Gastrocnemius medialis (tissue), 4 donors: ENCODE data around the gene CYBA. TPM values are rescaled to one million over a fixed set of nuclear protein-coding genes. Genes with fewer than 3 reads are reported as not detected.

Experiments
- ATAC-seq, 2 donors: fragments of 150-250 bp; one replicate each; pipeline ENCODE4 v1.9.1; 2016
- DNase-seq, 2 donors: peaks; one replicate each; pipeline ENCODE4 v3.0.0-alpha.2; 2019
- H3K27ac ChIP-seq, 4 donors: fragments of 200-600 bp; sonication (generic); 1 replicate in 1 of 4; 2 replicates in 3 of 4; pipeline ENCODE4 v1.5.1; 2016 to 2018; ENCODE audit warnings: mild to moderate bottlenecking in 2 of 4, moderate library complexity in 1 of 4
- H3K27me3 ChIP-seq, 3 donors: fragments of 200-600 bp; sonication (generic) in 2 of 3; 1 replicate in 1 of 3; 2 replicates in 2 of 3; pipeline versions ENCODE4 v1.5.1 to v1.6.0; 2016 to 2019; ENCODE audit warnings: mild to moderate bottlenecking in 1 of 3, moderate library complexity in 1 of 3
- H3K36me3 ChIP-seq, 2 donors: fragments of 200-600 bp; sonication (generic) in 1 of 2; one replicate each; pipeline ENCODE4 v1.5.1; 2017 to 2018
- H3K4me1 ChIP-seq, 2 donors: fragments of 200-600 bp; sonication (generic) in 1 of 2; one replicate each; pipeline ENCODE4 v1.5.1; 2016 to 2017; ENCODE audit warnings: mild to moderate bottlenecking in 2 of 2
- H3K4me3 ChIP-seq, 4 donors: fragments of 200-600 bp; sonication (generic) in 3 of 4; 1 replicate in 1 of 4; 2 replicates in 3 of 4; pipeline ENCODE4 v1.5.1; 2016 to 2019; ENCODE audit warnings: mild to moderate bottlenecking in 2 of 4
- H3K9me3 ChIP-seq, 3 donors: fragments of 200-600 bp; sonication (generic) in 2 of 3; 1 replicate in 1 of 3; 2 replicates in 2 of 3; pipeline ENCODE4 v1.5.1; 2016 to 2019
- POLR2A ChIP-seq, 2 donors: fragments of 450-650 bp; IDR thresholded peaks; one replicate each; pipeline ENCODE4 v1.6.1; 2017; ENCODE audit warnings: antibody characterized with exemption in 2 of 2, mild to moderate bottlenecking in 2 of 2, moderate library complexity in 2 of 2
- in situ Hi-C, 4 donors: fragments of 200-750 bp; cut with MboI; loops; one replicate each; pipeline versions ENCODE4 v1.15.0 to v1.8.0; 2017; ENCODE audit warnings: low sequenced_read_pairs in 4 of 4
- intact Hi-C: fragments of 100-400 bp; cut with DNase I; formaldehyde crosslinking; loops from one replicate; pipeline ENCODE4 v1.15.1; 2023; ENCODE audit warnings: low total_unique reads
- total RNA-seq, 4 donors: library from RNA; depleted of rRNA; stranded (reverse); fragments of >200 nt; gene quantifications; one replicate each; pipeline versions ENCODE4 v1.1.0 to v1.2.3, GENCODE V29; 2016
- TF ChIP-seq, protein P1 (sequence below), 5 experiments: fragments of 450-650 bp in 3 of 5; fragments of 200-600 bp in 2 of 5; sonication (generic) in 2 of 5; IDR thresholded peaks in 4 of 5; conservative IDR thresholded peaks in 1 of 5; 1 replicate in 4 of 5; 2 replicates in 1 of 5; pipeline ENCODE4 v1.5.1; 2016 to 2019; ENCODE audit warnings: antibody characterized with exemption in 5 of 5, mild to moderate bottlenecking in 3 of 5, moderate library complexity in 3 of 5

CYBA gene
- total RNA-seq, 4 donors from 2014 or later: 5.1 to 33.2 (median 28.7) TPM

DNA sequence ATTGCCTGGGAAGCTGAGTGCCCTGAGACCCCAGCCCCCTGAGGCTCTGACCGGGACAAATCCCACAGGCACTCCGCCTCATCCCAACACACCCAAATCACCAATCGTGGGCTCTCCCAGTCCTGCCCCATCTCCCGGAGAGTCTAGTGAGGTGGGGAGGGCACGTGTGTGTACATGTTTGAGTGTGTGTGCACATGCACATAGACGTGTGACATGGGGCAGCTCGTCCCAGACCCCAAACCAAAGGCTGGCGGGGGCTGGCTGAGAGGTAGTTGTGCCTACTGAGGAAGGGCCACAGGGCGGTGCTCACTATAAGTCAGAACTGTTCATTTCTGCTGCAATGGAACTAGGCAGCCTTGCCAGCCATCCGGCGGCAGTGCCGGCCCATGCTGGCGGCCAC lies 26.9 kb upstream of the CYBA start:
- ATAC-seq (no peak), DNase-seq (no peak)
- Histone ChIP-seq H3K9me3 (no peaks in the 10 kb centered on the region), H3K27ac (peak overlapping the region in 1 of 4 donors; percentile 75), H3K36me3 (no peaks in the 10 kb centered on the region), H3K4me1 (peaks cover 41 to 53% of the 10 kb centered on the region in 2 donors), H3K4me3 (no peak overlapping the region), H3K27me3 (no peaks in the 10 kb centered on the region)
- intact Hi-C loops: no loop called here
- in situ Hi-C loops: no loop called here
- TF ChIP-seq POLR2A (IDR thresholded peaks at IDR 0.05): no peak
- TF ChIP-seq, protein P1, sequence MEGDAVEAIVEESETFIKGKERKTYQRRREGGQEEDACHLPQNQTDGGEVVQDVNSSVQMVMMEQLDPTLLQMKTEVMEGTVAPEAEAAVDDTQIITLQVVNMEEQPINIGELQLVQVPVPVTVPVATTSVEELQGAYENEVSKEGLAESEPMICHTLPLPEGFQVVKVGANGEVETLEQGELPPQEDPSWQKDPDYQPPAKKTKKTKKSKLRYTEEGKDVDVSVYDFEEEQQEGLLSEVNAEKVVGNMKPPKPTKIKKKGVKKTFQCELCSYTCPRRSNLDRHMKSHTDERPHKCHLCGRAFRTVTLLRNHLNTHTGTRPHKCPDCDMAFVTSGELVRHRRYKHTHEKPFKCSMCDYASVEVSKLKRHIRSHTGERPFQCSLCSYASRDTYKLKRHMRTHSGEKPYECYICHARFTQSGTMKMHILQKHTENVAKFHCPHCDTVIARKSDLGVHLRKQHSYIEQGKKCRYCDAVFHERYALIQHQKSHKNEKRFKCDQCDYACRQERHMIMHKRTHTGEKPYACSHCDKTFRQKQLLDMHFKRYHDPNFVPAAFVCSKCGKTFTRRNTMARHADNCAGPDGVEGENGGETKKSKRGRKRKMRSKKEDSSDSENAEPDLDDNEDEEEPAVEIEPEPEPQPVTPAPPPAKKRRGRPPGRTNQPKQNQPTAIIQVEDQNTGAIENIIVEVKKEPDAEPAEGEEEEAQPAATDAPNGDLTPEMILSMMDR (IDR thresholded peaks at IDR 0.05 in 4 of 5, conservative IDR thresholded peaks at IDR 0.05 in 1 of 5): no peak

DNA sequence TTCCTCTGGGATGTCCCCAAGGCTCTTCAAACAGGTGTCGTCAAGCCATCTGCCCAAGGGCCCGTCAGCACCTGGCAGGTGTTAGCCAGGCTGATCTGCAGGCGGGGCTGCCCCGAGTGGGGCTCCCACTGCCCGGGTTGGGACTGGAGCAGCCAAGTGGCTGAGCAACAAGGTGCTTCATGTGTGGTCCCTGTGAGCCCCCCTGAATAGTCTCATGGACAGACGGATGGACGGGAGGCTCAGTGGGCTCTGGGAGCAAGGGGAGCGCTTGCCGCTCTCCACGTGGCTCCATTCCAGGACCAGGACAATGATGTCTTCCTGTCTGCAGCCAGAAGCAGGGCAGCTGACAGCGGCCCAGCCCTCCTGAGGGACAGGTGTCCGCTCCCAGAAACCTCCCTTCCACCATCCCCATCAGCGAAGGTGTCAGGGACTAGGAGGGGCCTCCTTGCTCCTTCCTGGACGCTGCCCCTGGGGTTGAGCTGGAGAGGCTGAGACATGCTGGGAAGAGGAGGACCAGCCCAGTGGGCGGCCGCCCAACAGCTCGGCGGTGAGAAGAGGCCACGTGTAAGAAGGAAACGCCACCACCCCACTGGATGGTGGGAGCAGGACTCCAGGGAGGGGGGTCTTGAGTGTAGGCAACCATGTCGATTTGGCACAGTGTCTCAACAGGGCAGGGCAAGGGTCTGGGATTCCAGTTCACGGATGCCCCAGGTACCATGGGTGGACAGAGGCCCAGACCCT lies 25.8 kb upstream of the CYBA start:
- TF ChIP-seq, protein P1 (IDR thresholded peaks at IDR 0.05 in 4 of 5, conservative IDR thresholded peaks at IDR 0.05 in 1 of 5): no peak
- TF ChIP-seq POLR2A (IDR thresholded peaks at IDR 0.05): no peak
- H3K4me1 ChIP-seq: peaks cover 41 to 57% of the 10 kb centered on the region in 2 donors
- ATAC-seq (no peak), DNase-seq (no peak)
- no peak overlapping the region for H3K4me3 ChIP-seq
- H3K27ac ChIP-seq: peak overlapping the region in 2 of 4 donors; percentile 75 to 83
- intact Hi-C loops (no loop called here), in situ Hi-C loops (no loop called here)
- H3K36me3 ChIP-seq: no peaks in the 10 kb centered on the region
- H3K27me3 ChIP-seq: no peaks in the 10 kb centered on the region
- no peaks in the 10 kb centered on the region for H3K9me3 ChIP-seq

DNA sequence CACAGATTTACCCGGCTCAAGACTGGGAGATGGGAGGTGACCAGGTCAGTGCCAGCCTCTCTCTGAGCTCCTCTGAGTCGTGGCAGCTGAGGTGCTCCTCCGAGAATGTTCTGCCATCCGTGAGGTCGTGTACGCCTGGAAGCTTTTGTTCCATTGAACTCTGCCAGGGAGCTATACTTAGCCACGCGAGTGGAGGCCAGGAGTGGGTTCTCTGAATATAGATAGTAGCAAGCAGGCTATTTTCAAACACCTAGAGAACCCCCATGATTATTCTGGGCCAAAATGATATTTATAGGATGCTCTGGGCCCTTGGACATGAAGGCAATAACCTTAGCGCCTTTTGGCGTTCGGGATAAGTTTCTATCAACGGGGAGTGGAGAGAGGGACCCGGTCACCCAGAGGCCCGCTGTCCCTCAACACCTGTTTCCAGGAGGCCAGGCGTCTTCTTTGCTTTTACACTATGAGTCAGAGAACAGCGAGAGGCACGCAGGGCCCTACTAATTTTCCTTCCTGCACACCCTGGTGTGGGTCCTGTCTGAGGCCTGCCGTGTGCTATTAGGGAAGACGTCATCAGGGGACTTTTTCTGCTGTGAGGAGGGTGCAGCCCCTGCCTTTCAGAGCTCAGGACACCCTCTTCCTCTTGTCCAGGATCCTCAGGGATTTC lies 23.0 kb upstream of the CYBA start:
- in situ Hi-C loops: no loop called here
- Histone ChIP-seq H3K9me3 (no peaks in the 10 kb centered on the region), H3K27ac (peak overlapping the region; percentile 75 to 84 (median 82)), H3K4me3 (peak overlapping the region in 1 of 4 donors; percentile 2), H3K27me3 (no peaks in the 10 kb centered on the region), H3K36me3 (no peaks in the 10 kb centered on the region), H3K4me1 (peaks cover 46 to 57% of the 10 kb centered on the region in 2 donors)
- peak; percentile 39 to 66 for DNase-seq
- peak in 1 of 2 donors; percentile 16 for TF ChIP-seq POLR2A (IDR thresholded peaks at IDR 0.05)
- TF ChIP-seq, protein P1 (IDR thresholded peaks at IDR 0.05 in 4 of 5, conservative IDR thresholded peaks at IDR 0.05 in 1 of 5): no peak
- intact Hi-C loops: loop anchor here (1.0 kb wide), 1 partner anchor 12 kb away; the partner anchor contains the start of gene SNAI3
- ATAC-seq: peak; percentile 79 to 85

DNA sequence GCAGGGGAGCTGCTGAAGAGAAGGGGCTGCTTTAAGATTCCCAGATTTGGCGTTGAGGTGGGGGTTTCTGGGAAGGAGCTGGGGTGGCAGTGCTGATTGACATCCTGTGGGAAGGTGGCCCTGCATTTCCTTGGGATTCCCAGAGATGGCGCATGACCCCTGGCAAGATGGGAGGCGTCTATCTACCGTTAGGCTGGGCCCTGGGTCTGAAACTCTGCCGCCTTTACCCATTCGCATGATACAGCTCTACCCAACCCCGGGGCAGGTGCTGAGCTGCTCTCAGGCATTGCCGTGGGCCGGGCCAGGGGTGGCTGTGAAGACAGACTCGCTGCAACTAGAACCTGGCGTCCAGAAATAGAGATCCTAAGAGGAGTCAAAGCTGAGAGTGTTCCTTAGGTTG lies 21.9 kb upstream of the CYBA start:
- Histone ChIP-seq H3K4me3 (no peak overlapping the region), H3K27me3 (no peaks in the 10 kb centered on the region), H3K9me3 (no peaks in the 10 kb centered on the region), H3K36me3 (no peaks in the 10 kb centered on the region), H3K4me1 (peaks cover 46 to 50% of the 10 kb centered on the region in 2 donors), H3K27ac (peak overlapping the region; percentile 75 to 84 (median 82))
- TF ChIP-seq, protein P1 (IDR thresholded peaks at IDR 0.05 in 4 of 5, conservative IDR thresholded peaks at IDR 0.05 in 1 of 5): peak in 2 of 5 experiments; percentile 28 to 30
- TF ChIP-seq POLR2A (IDR thresholded peaks at IDR 0.05): no peak
- in situ Hi-C loops: no loop called here
- ATAC-seq (peak; percentile 11 to 37), DNase-seq (peak in 1 of 2 donors; percentile 50)
- intact Hi-C loops: no loop called here
